GM19239 (cell line): Measurements from ENCODE around the gene CHRM3.
"Not testable (repeated sequence)": the region's sequence is repeated elsewhere in the genome, so short reads cannot be mapped to it uniquely, and the experiment has no call there.

ENCODE experiments used
- DNase-seq: peaks from one replicate; pipeline ENCODE4 v3.0.0; 2011; ENCODE audit warnings: low spot score; ENCODE audit not compliant: insufficient read length
- FAIRE-seq: peaks from 2 replicates; lab custom pipeline; 2011; peaks lifted over from hg19 to GRCh38; lab: Jason Lieb, UNC

Gene CHRM3

GRCh38 chr1:239386453-239387303 lies at the start of gene CHRM3:
TSS of gene CHRM3 (plus strand) at chr1:239386568. CDS start at chr1:239907452, 520,884 bp downstream.
- FAIRE-seq (no peak), DNase-seq (no peak)

- FAIRE-seq = no peak
These were observed 48.5 kb upstream of the CHRM3 start for GRCh38 chr1:239337799-239338430.

GRCh38 chr1:239347776-239348175 lies 38.6 kb upstream of the CHRM3 start:
- DNase-seq (no peak), FAIRE-seq (no peak)

More at GRCh38 chr1:239337799-239338430, 48.5 kb upstream of the CHRM3 start:
- no peak for DNase-seq

- DNase-seq (no peak), FAIRE-seq (no peak)
These were observed 37.6 kb upstream of the CHRM3 start for GRCh38 chr1:239348635-239349353.

GRCh38 chr1:239349699-239350098 lies 36.7 kb upstream of the CHRM3 start:
- no peak for DNase-seq
- FAIRE-seq = no peak

GRCh38 chr1:239353536-239353935 lies 32.8 kb upstream of the CHRM3 start:
- no peak for DNase-seq

GRCh38 chr1:239354231-239354630 lies 32.1 kb upstream of the CHRM3 start:
- DNase-seq = no peak
- FAIRE-seq = no peak

More at GRCh38 chr1:239353536-239353935, 32.8 kb upstream of the CHRM3 start:
- FAIRE-seq = no peak

GRCh38 chr1:239357867-239358266 lies 28.5 kb upstream of the CHRM3 start:
- no peak for DNase-seq
- FAIRE-seq = no peak

GRCh38 chr1:239361403-239361802 lies 25.0 kb upstream of the CHRM3 start:
- no peak for FAIRE-seq

GRCh38 chr1:239363930-239364329 lies 22.4 kb upstream of the CHRM3 start:
- DNase-seq = no peak

More at GRCh38 chr1:239361403-239361802, 25.0 kb upstream of the CHRM3 start:
- DNase-seq = no peak

GRCh38 chr1:239367196-239367810 lies 19.1 kb upstream of the CHRM3 start:
- no peak for FAIRE-seq

More at GRCh38 chr1:239363930-239364329, 22.4 kb upstream of the CHRM3 start:
- FAIRE-seq = no peak

GRCh38 chr1:239368436-239369109 lies 17.8 kb upstream of the CHRM3 start:
- FAIRE-seq (no peak), DNase-seq (no peak)

More at GRCh38 chr1:239367196-239367810, 19.1 kb upstream of the CHRM3 start:
- no peak for DNase-seq

- FAIRE-seq = not testable (repeated sequence)
These were observed 15.5 kb upstream of the CHRM3 start for GRCh38 chr1:239370869-239371268.

GRCh38 chr1:239382666-239383065 lies 3.7 kb upstream of the CHRM3 start:
- FAIRE-seq (no peak), DNase-seq (no peak)

More at GRCh38 chr1:239370869-239371268, 15.5 kb upstream of the CHRM3 start:
- DNase-seq = not testable (repeated sequence)

GRCh38 chr1:239383714-239384113 lies 2.7 kb upstream of the CHRM3 start:
- no peak for DNase-seq
- FAIRE-seq = no peak

- no peak for DNase-seq
- no peak for FAIRE-seq
These were observed 1.2 kb downstream of the CHRM3 start for GRCh38 chr1:239387304-239388158.

GRCh38 chr1:239388159-239388485 lies 1.8 kb downstream of the CHRM3 start:
- DNase-seq = no peak
- no peak for FAIRE-seq

- DNase-seq (no peak), FAIRE-seq (no peak)
These were observed 2.2 kb downstream of the CHRM3 start for GRCh38 chr1:239388578-239388977.

GRCh38 chr1:239389703-239390102 lies 3.3 kb downstream of the CHRM3 start:
- no peak for FAIRE-seq
- DNase-seq = no peak
